H9 (cell line): ENCODE measurements around the gene RTN1. TPM values are rescaled to one million over a fixed set of nuclear protein-coding genes. Genes with fewer than 3 reads are reported as not detected.

Experiments
- DNase-seq: peaks from one replicate; pipeline ENCODE4 v3.0.0-alpha.2; 2017
- H2AFZ ChIP-seq: one replicate; pipeline ENCODE4 v1.6.1; 2013; ENCODE audit warnings: mild to moderate bottlenecking, low read length, control low read depth, moderate library complexity
- H2AK5ac ChIP-seq: 2 replicates; pipeline ENCODE4 v1.6.1; 2013; ENCODE audit warnings: low read length, control low read depth, mixed read lengths; ENCODE audit not compliant: insufficient read length
- H2BK120ac ChIP-seq: one replicate; pipeline ENCODE4 v1.6.1; 2013; ENCODE audit warnings: low read depth, mild to moderate bottlenecking, low read length, control low read depth, inconsistent platforms; ENCODE audit not compliant: poor library complexity, severe bottlenecking
- H2BK12ac ChIP-seq: 2 replicates; pipeline ENCODE4 v1.6.1; 2013; ENCODE audit warnings: low read length, control low read depth, mixed read lengths, low read depth; ENCODE audit not compliant: insufficient read length
- H2BK15ac ChIP-seq: 2 replicates; pipeline ENCODE4 v1.6.1; 2013; ENCODE audit warnings: low read depth, low read length, control low read depth
- H2BK20ac ChIP-seq: one replicate; pipeline ENCODE4 v1.6.1; 2013; ENCODE audit warnings: low read depth, mild to moderate bottlenecking, low read length, control low read depth, inconsistent platforms; ENCODE audit not compliant: poor library complexity, severe bottlenecking
- H2BK5ac ChIP-seq: 2 replicates; pipeline ENCODE4 v1.6.1; 2013; ENCODE audit warnings: low read length, control low read depth, mixed read lengths; ENCODE audit not compliant: insufficient read length
- H3K14ac ChIP-seq: 2 replicates; pipeline ENCODE4 v1.6.1; 2013; ENCODE audit warnings: low read length, control low read depth; ENCODE audit not compliant: insufficient read depth
- H3K18ac ChIP-seq: 2 replicates; pipeline ENCODE4 v1.6.1; 2013; ENCODE audit warnings: low read depth, mild to moderate bottlenecking, mixed read lengths, low read length, control low read depth; ENCODE audit not compliant: insufficient read length
- H3K23ac ChIP-seq: 2 replicates; pipeline ENCODE4 v1.6.1; 2013; ENCODE audit warnings: low read length, control low read depth, mixed read lengths, low read depth; ENCODE audit not compliant: insufficient read length
- H3K23me2 ChIP-seq: 2 replicates; pipeline ENCODE4 v1.6.1; 2013; ENCODE audit warnings: low read depth, mild to moderate bottlenecking, mixed read lengths, low read length, control low read depth; ENCODE audit not compliant: insufficient read length, poor library complexity, severe bottlenecking
- H3K27ac ChIP-seq: 2 replicates; pipeline ENCODE4 v1.5.1; 2013; ENCODE audit warnings: low read length, control low read depth, mixed read lengths, low read depth; ENCODE audit not compliant: insufficient read length
- H3K27me3 ChIP-seq: 2 replicates; pipeline ENCODE4 v1.6.1; 2013; ENCODE audit warnings: low read length, control low read depth, inconsistent platforms; ENCODE audit not compliant: insufficient read depth
- H3K4ac ChIP-seq: 2 replicates; pipeline ENCODE4 v1.6.1; 2013; ENCODE audit warnings: low read depth, mild to moderate bottlenecking, control low read depth, inconsistent platforms, low read length, moderate library complexity
- H3K4me1 ChIP-seq: 2 replicates; pipeline ENCODE4 v1.6.1; 2013; ENCODE audit warnings: low read length, control low read depth, inconsistent platforms; ENCODE audit not compliant: insufficient read depth
- H3K4me2 ChIP-seq: 2 replicates; pipeline ENCODE4 v1.6.1; 2013; ENCODE audit warnings: low read length, control low read depth, mixed read lengths; ENCODE audit not compliant: insufficient read length, insufficient read depth
- H3K56ac ChIP-seq: 2 replicates; pipeline ENCODE4 v1.6.1; 2013; ENCODE audit warnings: low read depth, mild to moderate bottlenecking, mixed read lengths, low read length, control low read depth; ENCODE audit not compliant: insufficient read length
- H3K79me1 ChIP-seq: 2 replicates; pipeline ENCODE4 v1.6.1; 2013; ENCODE audit warnings: low read depth, mild to moderate bottlenecking, moderate library complexity, low read length, control low read depth, inconsistent platforms; ENCODE audit not compliant: insufficient read depth, poor library complexity, severe bottlenecking
- H3K79me2 ChIP-seq: 2 replicates; pipeline ENCODE4 v1.6.1; 2013; ENCODE audit warnings: low read length, control low read depth, inconsistent platforms; ENCODE audit not compliant: insufficient read depth
- H3K9ac ChIP-seq: 2 replicates; pipeline ENCODE4 v1.6.1; 2013; ENCODE audit warnings: low read length, control low read depth, mixed read lengths; ENCODE audit not compliant: insufficient read length; ENCODE audit errors: extremely low read depth
- H3K9me3 ChIP-seq: one replicate; pipeline ENCODE4 v1.6.1; 2013; ENCODE audit warnings: low read depth, low read length, inconsistent platforms; ENCODE audit not compliant: control insufficient read depth
- H3T11ph ChIP-seq: one replicate; pipeline ENCODE4 v1.6.1; 2013; ENCODE audit warnings: mild to moderate bottlenecking, low read length, control low read depth, inconsistent platforms
- H4K20me1 ChIP-seq: one replicate; pipeline ENCODE4 v1.6.1; 2013; ENCODE audit not compliant: control insufficient read depth, insufficient read length, insufficient read depth
- H4K5ac ChIP-seq: 2 replicates; pipeline ENCODE4 v1.6.1; 2013; ENCODE audit warnings: low read depth, mild to moderate bottlenecking, mixed read lengths, low read length, control low read depth; ENCODE audit not compliant: insufficient read length
- H4K8ac ChIP-seq: replicated peaks from 2 replicates; pipeline ENCODE4 v1.6.1; 2013; ENCODE audit warnings: low read length, control low read depth, mixed read lengths, low read depth; ENCODE audit not compliant: insufficient read length
- H4K91ac ChIP-seq: 2 replicates; pipeline ENCODE4 v1.6.1; 2013; ENCODE audit warnings: low read depth, mild to moderate bottlenecking, moderate library complexity, mixed read lengths, low read length, control low read depth; ENCODE audit not compliant: insufficient read length
- H3K27ac Mint-ChIP-seq, 3 experiments: 2 replicates in 2 of 3; 3 replicates in 1 of 3; pipeline ENCODE4 v1.8.0; 2020 to 2021; ENCODE audit warnings: mixed read lengths in 3 of 3, mild to moderate bottlenecking in 1 of 3, moderate library complexity in 1 of 3
- H3K27me3 Mint-ChIP-seq: 2 replicates; pipeline ENCODE4 v1.8.0; 2021; ENCODE audit warnings: low read depth, mild to moderate bottlenecking, moderate library complexity, mixed read lengths
- H3K36me3 Mint-ChIP-seq, 3 experiments: 2 replicates in 2 of 3; 3 replicates in 1 of 3; pipeline ENCODE4 v1.8.0; 2020 to 2021; ENCODE audit warnings: low read depth in 3 of 3, mixed read lengths in 3 of 3; ENCODE audit not compliant: insufficient read depth in 1 of 3
- H3K4me1 Mint-ChIP-seq, 2 experiments: 2 replicates each; pipeline ENCODE4 v1.8.0; 2020; ENCODE audit warnings: mixed read lengths in 2 of 2
- H3K4me3 Mint-ChIP-seq, 2 experiments: 2 replicates in 1 of 2; 3 replicates in 1 of 2; pipeline ENCODE4 v1.8.0; 2020 to 2021; ENCODE audit warnings: mild to moderate bottlenecking in 2 of 2, mixed read lengths in 2 of 2, moderate library complexity in 1 of 2
- H3K9me3 Mint-ChIP-seq, 2 experiments: 2 replicates in 1 of 2; 3 replicates in 1 of 2; pipeline ENCODE4 v1.8.0; 2020; ENCODE audit warnings: mild to moderate bottlenecking in 2 of 2, mixed read lengths in 2 of 2, moderate library complexity in 1 of 2
- CTCF ChIP-seq: fragments of 200-600 bp; sonication (generic); conservative IDR thresholded peaks from 3 replicates; pipeline ENCODE4 v1.8.0; 2021; ENCODE audit warnings: antibody characterized with exemption, mild to moderate bottlenecking
- WGBS: extraction: QIAGEN DNeasy Blood & Tissue Kit; methylation state at CpG from one replicate; pipeline ENCODE4 v1.1.7; 2013; ENCODE audit warnings: missing lambda C conversion rate, low lambda C conversion rate, mixed read lengths; ENCODE audit not compliant: insufficient read length; ENCODE audit errors: extremely low coverage; 5-methylcytosine and 5-hydroxymethylcytosine counted together
- total RNA-seq: library from RNA; stranded (reverse); gene quantifications from 2 replicates; pipeline ENCODE4 v1.2.1, GENCODE V29; 2021

Gene RTN1
- total RNA-seq, 1 experiment from 2014 or later = 1.8 TPM

GRCh38 chr14:59600211-59600945 lies 270.2 kb downstream of the RTN1 start:
- no CpG with 5 or more reads among the region's 2 CpGs for WGBS
- Mint-ChIP-seq H3K27me3 (peaks cover 6% of the 10 kb centered on the region), H3K9me3 (no peaks in the 10 kb centered on the region), H3K4me3 (no peak overlapping the region), H3K27ac (no peak overlapping the region), H3K4me1 (no peaks in the 10 kb centered on the region), H3K36me3 (no peaks in the 10 kb centered on the region)
- no peak overlapping the region for H3K56ac ChIP-seq
- H3K79me2 ChIP-seq = no peaks in the 10 kb centered on the region
- H3T11ph ChIP-seq = no peak overlapping the region
- H3K9me3 ChIP-seq = no peaks in the 10 kb centered on the region
- no peak overlapping the region for H3K27ac ChIP-seq
- H2BK12ac ChIP-seq = no peak overlapping the region
- H3K23ac ChIP-seq = no peak overlapping the region
- H3K9ac ChIP-seq = no peak overlapping the region
- H2BK15ac ChIP-seq = no peak overlapping the region
- H3K14ac ChIP-seq = no peak overlapping the region
- no peak overlapping the region for H4K8ac ChIP-seq
- no peak overlapping the region for H2AFZ ChIP-seq
- H3K4me2 ChIP-seq = no peak overlapping the region
- no peaks in the 10 kb centered on the region for H3K27me3 ChIP-seq
- DNase-seq = no peak
- H3K4ac ChIP-seq = no peak overlapping the region
- no peak overlapping the region for H2AK5ac ChIP-seq
- H3K4me1 ChIP-seq = no peaks in the 10 kb centered on the region
- H3K79me1 ChIP-seq = no peaks in the 10 kb centered on the region
- TF ChIP-seq CTCF = no peak
- no peak overlapping the region for H2BK20ac ChIP-seq
- H4K91ac ChIP-seq = no peak overlapping the region
- H4K20me1 ChIP-seq = no peaks in the 10 kb centered on the region
- H2BK5ac ChIP-seq = no peak overlapping the region
- no peak overlapping the region for H2BK120ac ChIP-seq
- no peak overlapping the region for H4K5ac ChIP-seq
- H3K23me2 ChIP-seq = no peaks in the 10 kb centered on the region
- H3K18ac ChIP-seq = no peak overlapping the region
